ENCODE data around the gene FSTL4. TPM values are rescaled to one million over a fixed set of nuclear protein-coding genes. Genes with fewer than 3 reads are reported as not detected.

FSTL4 gene
- total RNA-seq, 1 donor: 0.52 TPM

- Histone ChIP-seq H3K4me3 (ENCODE audit: low read length) (no peak overlapping the region), H3K27me3 (ENCODE audit: insufficient read depth, low read length) (no peaks in the 10 kb centered on the region), H3K4me1 (ENCODE audit: insufficient read depth, low read length) (no peaks in the 10 kb centered on the region), H3K9me3 (ENCODE audit: low read depth, low read length) (no peaks in the 10 kb centered on the region)
Observed at GRCh38 chr5:133441166-133441815, 171.1 kb downstream of the FSTL4 start.

GRCh38 chr5:133440467-133441115, 171.8 kb downstream of the FSTL4 start:
- Histone ChIP-seq H3K4me1 (ENCODE audit: insufficient read depth, low read length) (no peaks in the 10 kb centered on the region), H3K27me3 (ENCODE audit: insufficient read depth, low read length) (no peaks in the 10 kb centered on the region), H3K4me3 (ENCODE audit: low read length) (no peak overlapping the region), H3K9me3 (ENCODE audit: low read depth, low read length) (no peaks in the 10 kb centered on the region)

- no peak overlapping the region for H3K4me3 ChIP-seq (ENCODE audit: low read length)
- H3K4me1 ChIP-seq (ENCODE audit: insufficient read depth, low read length): no peaks in the 10 kb centered on the region
- no peaks in the 10 kb centered on the region for H3K9me3 ChIP-seq (ENCODE audit: low read depth, low read length)
- no peaks in the 10 kb centered on the region for H3K27me3 ChIP-seq (ENCODE audit: insufficient read depth, low read length)
Observed at GRCh38 chr5:133439859-133440258, 172.5 kb downstream of the FSTL4 start.

GRCh38 chr5:133438487-133438886, 173.9 kb downstream of the FSTL4 start:
- H3K27me3 ChIP-seq (ENCODE audit: insufficient read depth, low read length): no peaks in the 10 kb centered on the region
- H3K9me3 ChIP-seq (ENCODE audit: low read depth, low read length): no peaks in the 10 kb centered on the region
- H3K4me3 ChIP-seq (ENCODE audit: low read length): no peak overlapping the region
- H3K4me1 ChIP-seq (ENCODE audit: insufficient read depth, low read length): no peaks in the 10 kb centered on the region

- no peaks in the 10 kb centered on the region for H3K4me1 ChIP-seq (ENCODE audit: insufficient read depth, low read length)
- H3K27me3 ChIP-seq (ENCODE audit: insufficient read depth, low read length): no peaks in the 10 kb centered on the region
- no peaks in the 10 kb centered on the region for H3K9me3 ChIP-seq (ENCODE audit: low read depth, low read length)
- no peak overlapping the region for H3K4me3 ChIP-seq (ENCODE audit: low read length)
Observed at GRCh38 chr5:133434336-133434735, 178.0 kb downstream of the FSTL4 start.

- no peaks in the 10 kb centered on the region for H3K27me3 ChIP-seq (ENCODE audit: insufficient read depth, low read length)
Observed at GRCh38 chr5:133433641-133434040, 178.7 kb downstream of the FSTL4 start.

GRCh38 chr5:133432956-133433532, 179.3 kb downstream of the FSTL4 start:
- Histone ChIP-seq H3K27me3 (ENCODE audit: insufficient read depth, low read length) (no peaks in the 10 kb centered on the region), H3K9me3 (ENCODE audit: low read depth, low read length) (no peaks in the 10 kb centered on the region), H3K4me1 (ENCODE audit: insufficient read depth, low read length) (no peaks in the 10 kb centered on the region), H3K4me3 (ENCODE audit: low read length) (no peak overlapping the region)

More at GRCh38 chr5:133433641-133434040, 178.7 kb downstream of the FSTL4 start:
- Histone ChIP-seq H3K9me3 (ENCODE audit: low read depth, low read length) (no peaks in the 10 kb centered on the region), H3K4me3 (ENCODE audit: low read length) (no peak overlapping the region), H3K4me1 (ENCODE audit: insufficient read depth, low read length) (no peaks in the 10 kb centered on the region)

GRCh38 chr5:133431326-133431865, 180.9 kb downstream of the FSTL4 start:
- no peaks in the 10 kb centered on the region for H3K4me1 ChIP-seq (ENCODE audit: insufficient read depth, low read length)
- no peaks in the 10 kb centered on the region for H3K9me3 ChIP-seq (ENCODE audit: low read depth, low read length)
- H3K27me3 ChIP-seq (ENCODE audit: insufficient read depth, low read length): no peaks in the 10 kb centered on the region
- no peak overlapping the region for H3K4me3 ChIP-seq (ENCODE audit: low read length)

- Histone ChIP-seq H3K27me3 (ENCODE audit: insufficient read depth, low read length) (no peaks in the 10 kb centered on the region), H3K4me1 (ENCODE audit: insufficient read depth, low read length) (no peaks in the 10 kb centered on the region), H3K9me3 (ENCODE audit: low read depth, low read length) (no peaks in the 10 kb centered on the region), H3K4me3 (ENCODE audit: low read length) (no peak overlapping the region)
Observed at GRCh38 chr5:133430095-133430494, 182.2 kb downstream of the FSTL4 start.

- Histone ChIP-seq H3K4me1 (ENCODE audit: insufficient read depth, low read length) (no peaks in the 10 kb centered on the region), H3K9me3 (ENCODE audit: low read depth, low read length) (no peaks in the 10 kb centered on the region), H3K27me3 (ENCODE audit: insufficient read depth, low read length) (no peaks in the 10 kb centered on the region), H3K4me3 (ENCODE audit: low read length) (no peak overlapping the region)
Observed at GRCh38 chr5:133429046-133429445, 183.3 kb downstream of the FSTL4 start.

GRCh38 chr5:133428072-133428660, 184.2 kb downstream of the FSTL4 start:
- H3K4me1 ChIP-seq (ENCODE audit: insufficient read depth, low read length): no peaks in the 10 kb centered on the region
- H3K4me3 ChIP-seq (ENCODE audit: low read length): no peak overlapping the region
- H3K27me3 ChIP-seq (ENCODE audit: insufficient read depth, low read length): no peaks in the 10 kb centered on the region
- H3K9me3 ChIP-seq (ENCODE audit: low read depth, low read length): no peaks in the 10 kb centered on the region

- Histone ChIP-seq H3K4me1 (ENCODE audit: insufficient read depth, low read length) (no peaks in the 10 kb centered on the region), H3K9me3 (ENCODE audit: low read depth, low read length) (no peaks in the 10 kb centered on the region), H3K4me3 (ENCODE audit: low read length) (no peak overlapping the region), H3K27me3 (ENCODE audit: insufficient read depth, low read length) (no peaks in the 10 kb centered on the region)
Observed at GRCh38 chr5:133427121-133427777, 185.1 kb downstream of the FSTL4 start.

GRCh38 chr5:133426264-133426663, 186.1 kb downstream of the FSTL4 start:
- Histone ChIP-seq H3K4me3 (ENCODE audit: low read length) (no peak overlapping the region), H3K27me3 (ENCODE audit: insufficient read depth, low read length) (no peaks in the 10 kb centered on the region), H3K9me3 (ENCODE audit: low read depth, low read length) (no peaks in the 10 kb centered on the region), H3K4me1 (ENCODE audit: insufficient read depth, low read length) (no peaks in the 10 kb centered on the region)

- no peaks in the 10 kb centered on the region for H3K27me3 ChIP-seq (ENCODE audit: insufficient read depth, low read length)
- H3K9me3 ChIP-seq (ENCODE audit: low read depth, low read length): no peaks in the 10 kb centered on the region
- H3K4me1 ChIP-seq (ENCODE audit: insufficient read depth, low read length): no peaks in the 10 kb centered on the region
- H3K4me3 ChIP-seq (ENCODE audit: low read length): no peak overlapping the region
Observed at GRCh38 chr5:133425764-133426163, 186.6 kb downstream of the FSTL4 start.

GRCh38 chr5:133425222-133425621, 187.1 kb downstream of the FSTL4 start:
- H3K9me3 ChIP-seq (ENCODE audit: low read depth, low read length): no peaks in the 10 kb centered on the region
- H3K4me1 ChIP-seq (ENCODE audit: insufficient read depth, low read length): no peaks in the 10 kb centered on the region
- no peaks in the 10 kb centered on the region for H3K27me3 ChIP-seq (ENCODE audit: insufficient read depth, low read length)
- H3K4me3 ChIP-seq (ENCODE audit: low read length): no peak overlapping the region
